ENCODE results near the gene PRMT2.
A peak's percentile ranks its signal among the peaks of the same experiment; 100 is the strongest.

Gene PRMT2

GRCh38 chr21:46662765-46663500 is 27.5 kb downstream of the PRMT2 start:
- H3K4me3 Mint-ChIP-seq, result no peak overlapping the region
- H3K36me3 Mint-ChIP-seq (ENCODE audit: low read depth), result peaks cover 38% of the 10 kb centered on the region
- H3K9me3 Mint-ChIP-seq, result no peaks in the 10 kb centered on the region
- no peak overlapping the region for H3K27ac Mint-ChIP-seq
- H3K4me1 Mint-ChIP-seq, result peaks cover 16% of the 10 kb centered on the region
- H3K27me3 Mint-ChIP-seq (ENCODE audit: low read depth, poor library complexity), result peaks cover 12% of the 10 kb centered on the region
- DNase-seq, result no peak
- TF ChIP-seq, protein P1, sequence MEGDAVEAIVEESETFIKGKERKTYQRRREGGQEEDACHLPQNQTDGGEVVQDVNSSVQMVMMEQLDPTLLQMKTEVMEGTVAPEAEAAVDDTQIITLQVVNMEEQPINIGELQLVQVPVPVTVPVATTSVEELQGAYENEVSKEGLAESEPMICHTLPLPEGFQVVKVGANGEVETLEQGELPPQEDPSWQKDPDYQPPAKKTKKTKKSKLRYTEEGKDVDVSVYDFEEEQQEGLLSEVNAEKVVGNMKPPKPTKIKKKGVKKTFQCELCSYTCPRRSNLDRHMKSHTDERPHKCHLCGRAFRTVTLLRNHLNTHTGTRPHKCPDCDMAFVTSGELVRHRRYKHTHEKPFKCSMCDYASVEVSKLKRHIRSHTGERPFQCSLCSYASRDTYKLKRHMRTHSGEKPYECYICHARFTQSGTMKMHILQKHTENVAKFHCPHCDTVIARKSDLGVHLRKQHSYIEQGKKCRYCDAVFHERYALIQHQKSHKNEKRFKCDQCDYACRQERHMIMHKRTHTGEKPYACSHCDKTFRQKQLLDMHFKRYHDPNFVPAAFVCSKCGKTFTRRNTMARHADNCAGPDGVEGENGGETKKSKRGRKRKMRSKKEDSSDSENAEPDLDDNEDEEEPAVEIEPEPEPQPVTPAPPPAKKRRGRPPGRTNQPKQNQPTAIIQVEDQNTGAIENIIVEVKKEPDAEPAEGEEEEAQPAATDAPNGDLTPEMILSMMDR (IDR thresholded peaks at IDR 0.05), result no peak

DNA sequence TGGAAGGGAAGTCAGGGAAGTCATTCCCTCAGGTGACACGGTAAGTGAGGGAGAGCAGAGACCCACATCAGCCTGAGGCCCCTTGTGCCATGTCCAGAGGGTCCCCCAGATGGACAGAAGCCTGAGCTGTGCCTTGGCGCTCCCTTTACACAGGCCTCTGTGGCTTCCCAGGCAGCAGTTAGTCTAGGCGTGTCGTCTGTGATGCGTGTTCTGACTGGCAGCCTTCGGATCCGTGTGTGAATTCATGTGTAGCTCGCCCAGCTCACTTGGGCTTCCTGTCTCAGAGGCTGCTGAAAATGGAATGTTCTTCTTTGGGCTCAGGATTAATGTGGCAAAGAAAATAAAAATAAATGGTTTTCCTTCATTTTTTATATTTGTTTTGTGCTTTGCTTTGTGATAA is 28.3 kb downstream of the PRMT2 start:
- Mint-ChIP-seq H3K36me3 (ENCODE audit: low read depth) (peaks cover 30% of the 10 kb centered on the region), H3K27ac (no peak overlapping the region), H3K27me3 (ENCODE audit: low read depth, poor library complexity) (peaks cover 15% of the 10 kb centered on the region), H3K9me3 (no peaks in the 10 kb centered on the region), H3K4me3 (no peak overlapping the region), H3K4me1 (peaks cover 20% of the 10 kb centered on the region)
- no peak for DNase-seq
- TF ChIP-seq, protein P1 (IDR thresholded peaks at IDR 0.05), result no peak

DNA sequence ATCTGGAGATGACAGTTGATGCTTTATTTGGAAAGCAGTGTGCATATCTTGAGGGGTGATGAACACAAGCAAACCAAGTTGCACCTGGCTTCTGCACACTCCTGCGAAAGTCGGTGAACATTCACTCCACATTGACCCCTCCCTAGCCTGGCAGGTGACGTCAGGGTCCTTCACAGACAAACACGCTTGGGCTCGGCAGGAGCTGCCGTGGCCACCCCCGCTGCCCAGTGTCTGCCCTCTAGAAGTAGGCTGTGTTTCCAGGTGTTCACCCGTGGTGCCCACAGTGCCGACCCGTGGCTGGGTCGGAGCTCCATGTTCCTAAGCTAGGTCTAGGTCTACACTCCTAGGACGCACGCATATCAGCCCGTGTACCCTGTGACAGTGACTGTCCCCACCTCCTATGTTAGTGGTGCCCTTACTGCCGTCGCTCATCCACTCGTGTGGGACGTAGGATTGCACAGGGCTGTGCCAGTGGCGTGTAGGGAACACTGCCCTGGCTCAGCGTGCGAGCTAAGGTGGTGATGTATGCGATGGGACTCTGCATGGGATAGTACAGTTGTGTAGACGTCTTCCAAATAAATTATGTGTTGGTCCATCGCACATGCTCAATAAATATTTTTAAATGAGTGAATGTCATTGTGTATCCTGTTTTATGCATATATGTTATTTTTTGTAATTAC is 29.0 kb downstream of the PRMT2 start:
- Mint-ChIP-seq H3K27me3 (ENCODE audit: low read depth, poor library complexity) (peaks cover 18% of the 10 kb centered on the region), H3K9me3 (no peaks in the 10 kb centered on the region), H3K36me3 (ENCODE audit: low read depth) (peaks cover 29% of the 10 kb centered on the region), H3K27ac (no peak overlapping the region), H3K4me3 (no peak overlapping the region), H3K4me1 (peaks cover 20% of the 10 kb centered on the region)
- TF ChIP-seq, protein P1 (IDR thresholded peaks at IDR 0.05), result no peak
- no peak for DNase-seq

- Mint-ChIP-seq H3K36me3 (ENCODE audit: low read depth) (peaks cover 29% of the 10 kb centered on the region), H3K4me1 (peaks cover 15% of the 10 kb centered on the region), H3K9me3 (no peaks in the 10 kb centered on the region), H3K27me3 (ENCODE audit: low read depth, poor library complexity) (peaks cover 22% of the 10 kb centered on the region), H3K27ac (no peak overlapping the region), H3K4me3 (no peak overlapping the region)
- TF ChIP-seq, protein P1 (IDR thresholded peaks at IDR 0.05), result no peak
- no peak for DNase-seq
Observed at GRCh38 chr21:46665566-46665965, 30.1 kb downstream of the PRMT2 start.

DNA sequence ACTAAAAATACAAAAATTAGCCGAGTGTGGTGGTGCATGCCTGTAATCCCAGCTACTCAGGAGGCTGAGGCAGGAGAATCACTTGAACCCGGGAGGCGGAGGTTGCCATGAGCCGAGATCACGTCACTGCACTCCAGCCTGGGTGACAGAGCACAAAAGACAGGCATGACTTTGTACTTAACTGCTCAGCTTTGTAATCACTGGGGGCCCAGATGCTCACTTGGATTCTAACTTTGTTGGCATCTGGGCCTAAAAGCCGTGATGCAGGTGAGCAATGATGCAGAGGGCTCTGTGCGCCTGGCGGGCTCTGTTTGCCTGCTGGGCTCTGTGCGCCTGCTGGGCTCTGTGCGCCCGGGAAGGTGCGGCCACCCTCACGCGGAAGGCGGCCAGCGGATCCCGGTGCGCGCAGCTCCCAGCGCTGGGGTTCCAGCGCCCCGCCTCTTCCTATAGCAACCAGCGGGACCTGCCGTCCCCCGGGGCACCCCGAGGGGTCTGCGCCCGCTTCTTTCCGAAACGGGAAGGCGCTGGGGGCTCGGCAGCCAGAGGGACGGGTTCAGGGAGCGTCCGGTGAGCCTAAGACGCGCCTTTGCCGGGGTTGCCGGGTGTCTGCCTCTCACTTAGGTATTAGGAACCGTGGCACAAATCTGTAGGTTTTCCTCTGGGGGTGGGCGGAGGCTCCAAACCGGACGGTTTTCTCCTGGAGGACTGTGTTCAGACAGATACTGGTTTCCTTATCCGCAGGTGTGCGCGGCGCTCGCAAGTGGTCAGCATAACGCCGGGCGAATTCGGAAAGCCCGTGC is 31.7 kb downstream of the PRMT2 start:
- DNase-seq, result peak; percentile 46
- Mint-ChIP-seq H3K9me3 (no peaks in the 10 kb centered on the region), H3K27me3 (ENCODE audit: low read depth, poor library complexity) (peaks cover 29% of the 10 kb centered on the region)

More for the DNA sequence above, 31.7 kb downstream of the PRMT2 start:
- peaks cover 25% of the 10 kb centered on the region for H3K36me3 Mint-ChIP-seq (ENCODE audit: low read depth)
- no peak overlapping the region for H3K27ac Mint-ChIP-seq
- peaks cover 5% of the 10 kb centered on the region for H3K4me1 Mint-ChIP-seq
- peak overlapping the region; percentile 84 for H3K4me3 Mint-ChIP-seq
- TF ChIP-seq, protein P1 (IDR thresholded peaks at IDR 0.05), result no peak

Measured in nephron progenitor cell (in vitro differentiated cells).